Muscle of leg (tissue), 11 donors: Measurements from ENCODE around the gene GTF2H4. TPM values are rescaled to one million over a fixed set of nuclear protein-coding genes. Genes with fewer than 3 reads are reported as not detected.
"Not testable (repeated sequence)": the region's sequence is repeated elsewhere in the genome, so short reads cannot be mapped to it uniquely, and the experiment has no call there.

Source experiments
- DNase-seq: peaks from one replicate; pipeline ENCODE4 v3.0.0; 2013
- H3K27ac ChIP-seq: one replicate; pipeline ENCODE4 v1.5.1; 2013; ENCODE audit warnings: mild to moderate bottlenecking, low read length, control low read depth
- H3K27me3 ChIP-seq: one replicate; pipeline ENCODE4 v1.6.1; 2013; ENCODE audit warnings: low read length; ENCODE audit not compliant: control insufficient read depth, insufficient read depth
- H3K36me3 ChIP-seq: one replicate; pipeline ENCODE4 v1.6.1; 2013; ENCODE audit warnings: low read length; ENCODE audit not compliant: control insufficient read depth, insufficient read depth
- H3K4me1 ChIP-seq: one replicate; pipeline ENCODE4 v1.6.1; 2013; ENCODE audit warnings: low read length; ENCODE audit not compliant: control insufficient read depth, insufficient read depth
- H3K4me3 ChIP-seq: one replicate; pipeline ENCODE4 v1.5.1; 2013; ENCODE audit warnings: low read length, control low read depth
- H3K9me3 ChIP-seq: replicated peaks from 2 replicates; pipeline ENCODE4 v1.6.1; 2013; ENCODE audit warnings: low read depth, low read length; ENCODE audit not compliant: control insufficient read depth
- WGBS: methylation state at CpG from one replicate; pipeline ENCODE4 v1.1.5; 2013; ENCODE audit warnings: missing lambda C conversion rate; ENCODE audit not compliant: insufficient coverage; 5-methylcytosine and 5-hydroxymethylcytosine counted together
- polyA plus RNA-seq, 8 donors: library from polyadenylated mRNA; unstranded; fragments of 120-200 nt; gene quantifications; one replicate each; pipeline versions ENCODE4 v1.2.1 to v1.2.3, GENCODE V29; 2013; ENCODE audit warnings: inconsistent platforms in 1 of 8, low replicate concordance in 1 of 8; ENCODE audit not compliant: insufficient read length in 8 of 8, insufficient read depth in 1 of 8
- total RNA-seq: library from RNA; stranded (reverse); fragments of 120-200 nt; gene quantifications from one replicate; pipeline ENCODE4 v1.2.4, GENCODE V29; 2013

GTF2H4 gene
- total and polyA plus RNA-seq, 9 donors = 15.5 to 26.5 (median 23.5) TPM

DNA sequence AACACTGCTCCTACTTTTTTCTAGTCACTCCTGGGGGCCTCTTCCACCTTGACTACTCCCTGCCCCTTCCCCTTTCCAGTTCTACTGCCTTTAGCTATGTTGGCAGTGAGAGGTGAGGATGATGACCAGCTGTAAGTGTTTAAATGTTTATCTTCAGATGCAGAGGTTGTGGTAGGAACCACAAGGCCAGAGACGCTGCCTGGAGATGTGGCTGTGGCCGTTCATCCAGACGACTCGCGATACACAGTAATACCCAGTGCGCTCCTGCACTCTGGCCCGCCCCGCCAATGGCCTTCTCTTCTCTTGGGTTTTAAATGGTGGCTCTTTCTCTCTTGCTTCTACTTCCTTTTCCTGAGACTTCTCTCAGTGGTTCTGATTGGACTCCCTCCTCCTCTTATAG lies 10.7 kb downstream of the GTF2H4 start:
- H3K9me3 ChIP-seq = no peaks in the 10 kb centered on the region
- H3K27ac ChIP-seq = no peak overlapping the region
- H3K4me1 ChIP-seq = peaks cover 13% of the 10 kb centered on the region
- peaks cover 74% of the 10 kb centered on the region for H3K36me3 ChIP-seq
- no peak overlapping the region for H3K4me3 ChIP-seq
- H3K27me3 ChIP-seq = no peaks in the 10 kb centered on the region
- 94% methylated on average over 8 of the region's 8 CpGs for WGBS
- no peak for DNase-seq

DNA sequence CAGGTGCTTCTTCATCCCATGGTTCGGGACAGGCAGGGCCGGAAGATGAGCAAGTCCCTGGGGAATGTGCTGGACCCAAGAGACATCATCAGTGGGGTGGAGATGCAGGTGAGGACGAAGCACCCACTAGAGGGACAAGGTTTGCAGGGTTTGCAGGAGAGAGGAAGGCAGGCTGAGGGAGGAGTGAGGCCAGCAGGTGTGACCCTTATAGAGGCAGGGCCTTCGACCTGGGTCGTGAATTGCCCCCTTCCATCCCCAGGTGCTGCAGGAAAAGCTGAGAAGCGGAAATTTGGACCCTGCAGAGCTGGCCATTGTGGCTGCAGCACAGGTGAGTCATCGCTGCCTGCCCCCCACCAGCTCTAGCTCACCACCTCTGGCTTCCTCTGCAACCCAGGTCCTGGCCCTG lies 14.4 kb downstream of the GTF2H4 start:
- Histone ChIP-seq H3K36me3 (peaks cover 85% of the 10 kb centered on the region), H3K27ac (no peak overlapping the region), H3K4me1 (no peaks in the 10 kb centered on the region), H3K4me3 (no peak overlapping the region), H3K9me3 (no peaks in the 10 kb centered on the region), H3K27me3 (no peaks in the 10 kb centered on the region)
- no peak for DNase-seq
- 89% methylated on average over 6 of the region's 7 CpGs for WGBS

DNA sequence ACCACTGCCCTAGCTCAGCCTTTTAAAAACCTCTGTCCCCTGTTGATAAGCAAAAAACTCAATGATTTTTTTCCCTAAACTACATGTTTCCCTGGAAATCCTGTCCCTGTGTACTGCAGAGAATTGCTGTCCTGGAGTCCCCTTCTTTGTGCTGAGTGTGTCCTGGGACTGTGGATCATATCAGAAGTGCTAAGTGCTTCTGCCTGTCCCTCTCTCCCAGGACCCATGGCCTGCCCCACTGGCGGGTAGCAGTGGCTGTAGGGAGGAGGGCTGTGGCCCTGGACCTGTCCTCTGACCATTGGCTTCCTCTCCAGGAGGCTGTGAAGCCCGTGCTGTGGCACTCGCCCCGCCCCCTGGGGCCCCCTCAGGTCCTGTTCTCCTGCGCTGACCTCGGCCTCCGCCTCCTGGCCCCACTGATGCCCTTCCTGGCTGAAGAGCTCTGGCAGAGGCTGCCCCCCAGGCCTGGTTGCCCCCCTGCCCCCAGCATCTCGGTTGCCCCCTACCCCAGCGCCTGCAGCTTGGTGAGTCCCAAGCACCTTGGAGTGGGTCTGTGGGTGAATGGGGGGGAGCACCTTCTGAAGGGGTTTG lies 16.1 kb downstream of the GTF2H4 start:
- H3K4me1 ChIP-seq, H3K27ac ChIP-seq, H3K4me3 ChIP-seq, DNase-seq, H3K9me3 ChIP-seq, H3K27me3 ChIP-seq: not testable (repeated sequence)
- peaks cover 73% of the 10 kb centered on the region for H3K36me3 ChIP-seq
- 89% methylated on average over 3 of the region's 9 CpGs for WGBS

DNA sequence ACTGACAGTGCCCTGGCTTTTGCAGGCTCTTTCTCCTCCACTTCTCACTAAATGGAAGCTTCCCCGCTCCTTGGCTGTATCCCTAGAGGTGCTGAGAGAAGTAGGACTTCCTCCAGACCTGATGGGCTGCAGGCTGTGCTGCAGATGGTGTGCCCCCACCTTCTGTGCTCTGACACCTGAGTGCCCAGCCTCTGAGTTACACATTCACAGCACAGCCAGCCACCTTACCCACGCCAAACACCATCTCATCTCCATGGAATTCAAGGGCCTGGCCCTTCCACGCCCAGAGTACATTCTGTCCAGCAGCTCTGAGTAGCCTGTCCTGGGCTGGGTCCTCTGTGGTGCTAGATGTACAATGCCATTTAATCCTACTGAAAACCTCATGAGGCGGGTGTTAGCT lies 18.6 kb downstream of the GTF2H4 start:
- H3K36me3 ChIP-seq = peaks cover 48% of the 10 kb centered on the region

DNA sequence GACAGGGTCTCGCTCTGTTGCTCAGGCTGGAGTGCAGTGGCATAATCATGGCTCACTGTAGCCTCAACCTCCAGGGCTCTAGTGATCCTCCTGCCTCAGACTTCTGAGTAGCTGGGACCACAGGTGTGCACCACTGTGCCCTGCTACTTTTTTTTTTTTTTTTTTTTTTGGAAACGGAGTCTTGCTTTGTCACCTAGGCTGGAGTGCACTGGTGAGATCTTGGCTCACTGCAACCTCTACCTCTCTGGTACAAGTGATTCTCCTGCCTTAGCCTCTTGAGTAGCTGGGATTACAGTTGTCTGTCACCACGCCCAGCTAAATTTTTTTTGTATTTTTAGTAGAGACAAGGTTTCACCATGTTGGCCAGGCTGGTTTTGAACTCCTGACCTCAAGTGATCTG lies 19.1 kb downstream of the GTF2H4 start:
- not testable (repeated sequence) for DNase-seq, H3K9me3 ChIP-seq, H3K27ac ChIP-seq, H3K4me1 ChIP-seq, H3K4me3 ChIP-seq, H3K27me3 ChIP-seq
- peaks cover 43% of the 10 kb centered on the region for H3K36me3 ChIP-seq
- 100% methylated on average over 1 of the region's 3 CpGs for WGBS

More for the DNA sequence above, 18.6 kb downstream of the GTF2H4 start:
- no peaks in the 10 kb centered on the region for H3K27me3 ChIP-seq
- DNase-seq = no peak
- peaks cover 6% of the 10 kb centered on the region for H3K9me3 ChIP-seq
- H3K4me3 ChIP-seq = no peak overlapping the region
- WGBS = 100% methylated on average over 1 of the region's 4 CpGs
- no peak overlapping the region for H3K27ac ChIP-seq
- H3K4me1 ChIP-seq = no peaks in the 10 kb centered on the region

DNA sequence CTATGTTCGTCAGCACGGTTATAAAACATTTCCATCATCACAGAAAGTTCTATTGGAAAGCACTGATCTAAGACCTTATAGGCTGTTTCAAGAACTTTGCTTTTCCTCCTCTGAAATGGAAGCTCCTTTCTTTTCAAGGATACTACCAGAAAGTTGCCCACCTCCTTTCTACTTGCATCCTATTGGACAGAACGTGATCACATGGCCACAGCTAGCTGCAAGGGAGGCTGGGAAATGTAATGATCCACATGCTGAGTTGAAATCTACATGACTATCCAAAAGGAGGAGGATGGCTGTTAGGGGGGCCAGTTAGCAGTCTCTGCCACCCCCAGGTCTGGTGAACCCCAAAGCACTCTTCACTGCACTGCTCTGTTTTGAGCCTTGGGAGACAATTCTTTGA lies 20.7 kb downstream of the GTF2H4 start:
- Histone ChIP-seq H3K9me3 (peaks cover 6% of the 10 kb centered on the region), H3K36me3 (peaks cover 27% of the 10 kb centered on the region), H3K27me3 (peaks cover 2% of the 10 kb centered on the region), H3K27ac (no peak overlapping the region), H3K4me3 (no peak overlapping the region), H3K4me1 (no peaks in the 10 kb centered on the region)
- no CpG with 5 or more reads among the region's 3 CpGs for WGBS
- no peak for DNase-seq

DNA sequence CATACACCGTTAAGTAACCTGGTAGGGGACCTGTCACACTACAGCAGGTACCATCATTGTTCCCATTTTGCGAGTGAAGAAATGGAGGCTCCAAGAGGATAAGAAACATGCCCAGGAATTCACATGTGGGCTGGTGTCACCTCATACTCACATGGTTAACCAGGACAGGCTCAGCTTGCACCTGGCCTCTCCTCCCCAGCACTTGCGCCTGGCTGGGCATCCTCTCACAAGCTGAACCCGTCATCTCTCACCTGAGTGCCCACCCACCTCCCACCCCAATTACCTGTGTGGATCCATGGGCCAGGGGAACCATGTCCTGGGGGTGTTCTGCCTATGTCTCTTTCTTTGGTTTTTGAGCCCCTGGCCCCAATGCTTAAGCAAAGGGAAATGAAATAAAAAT lies 22.5 kb downstream of the GTF2H4 start:
- no peak for DNase-seq
- H3K27ac ChIP-seq = no peak overlapping the region
- H3K4me1 ChIP-seq = no peaks in the 10 kb centered on the region
- H3K9me3 ChIP-seq = peaks cover 6% of the 10 kb centered on the region
- peaks cover 15% of the 10 kb centered on the region for H3K36me3 ChIP-seq
- H3K27me3 ChIP-seq = peaks cover 2% of the 10 kb centered on the region
- H3K4me3 ChIP-seq = no peak overlapping the region
- 94% methylated on average over 2 of the region's 4 CpGs for WGBS

DNA sequence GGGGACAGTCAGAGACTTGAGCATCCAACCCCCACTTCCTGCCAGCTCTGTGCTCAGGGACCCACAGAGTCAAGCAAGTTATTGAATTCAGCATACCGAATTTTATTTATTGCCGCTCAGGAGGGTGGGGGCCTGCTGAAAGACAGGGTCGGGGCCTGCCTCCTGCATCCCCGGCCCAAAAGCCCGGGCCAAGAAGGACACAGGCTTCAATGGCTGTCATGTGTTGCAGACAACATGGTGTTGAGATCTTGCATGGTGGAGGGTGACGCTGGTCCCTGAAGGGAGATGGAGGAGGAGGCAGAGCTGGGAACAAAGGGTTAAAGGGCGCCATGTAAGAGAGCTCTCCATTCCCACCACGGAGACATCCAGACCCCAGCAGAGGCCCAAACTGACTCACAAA lies 23.3 kb downstream of the GTF2H4 start:
- peaks cover 2% of the 10 kb centered on the region for H3K27me3 ChIP-seq
- H3K9me3 ChIP-seq = peaks cover 6% of the 10 kb centered on the region
- 50% methylated on average over 4 of the region's 8 CpGs for WGBS
- no peaks in the 10 kb centered on the region for H3K4me1 ChIP-seq
- H3K27ac ChIP-seq = no peak overlapping the region
- peaks cover 8% of the 10 kb centered on the region for H3K36me3 ChIP-seq
- no peak overlapping the region for H3K4me3 ChIP-seq
- DNase-seq = no peak

DNA sequence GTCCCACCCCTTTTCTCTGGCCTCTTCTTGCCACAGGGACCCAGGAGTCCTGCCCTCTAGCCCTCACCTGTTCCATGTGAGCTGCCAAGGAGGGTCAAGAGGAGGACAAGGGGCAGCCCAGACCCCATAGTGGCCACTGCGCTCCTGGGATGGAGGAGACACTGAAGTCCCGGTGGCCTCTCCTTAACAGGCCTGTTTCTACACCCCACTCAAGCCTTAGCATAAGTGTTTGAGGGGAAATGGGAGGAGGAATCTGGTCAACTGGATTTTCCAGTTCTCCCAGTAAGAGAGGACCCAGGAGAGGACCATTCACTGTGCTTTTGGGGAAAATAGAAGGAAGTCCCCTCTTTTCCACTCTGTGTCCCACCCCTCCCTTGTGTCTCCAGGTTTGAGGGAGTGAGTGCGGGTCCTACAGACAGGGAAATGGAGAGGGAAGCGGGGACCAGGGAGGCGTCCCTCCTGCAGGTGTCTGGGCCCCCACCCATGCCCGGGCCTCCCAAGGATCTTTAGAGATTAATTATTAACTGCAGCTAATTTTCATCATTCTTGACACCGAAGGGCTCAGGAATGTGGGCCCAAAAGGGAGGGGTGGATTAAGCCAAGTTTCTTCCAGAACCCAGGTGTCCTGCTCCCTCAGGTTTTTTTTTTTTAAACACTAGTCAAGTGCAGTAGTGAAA lies 24.1 kb downstream of the GTF2H4 start, which contains the start of gene SFTA2:
Gene SFTA2, minus strand, starts transcription at position 202 of the 677 bp plus-strand sequence. Its CDS starts 74 bp downstream, at position 128.
- DNase-seq = no peak
- peaks cover 9% of the 10 kb centered on the region for H3K27me3 ChIP-seq
- H3K36me3 ChIP-seq = peaks cover 2% of the 10 kb centered on the region
- H3K4me3 ChIP-seq = no peak within 1 kb of the TSS
- WGBS = 80% methylated on average over 1 of the region's 7 CpGs
- no peaks in the 10 kb centered on the region for H3K4me1 ChIP-seq
- peaks cover 6% of the 10 kb centered on the region for H3K9me3 ChIP-seq
- H3K27ac ChIP-seq = no peak within 1 kb of the TSS

DNA sequence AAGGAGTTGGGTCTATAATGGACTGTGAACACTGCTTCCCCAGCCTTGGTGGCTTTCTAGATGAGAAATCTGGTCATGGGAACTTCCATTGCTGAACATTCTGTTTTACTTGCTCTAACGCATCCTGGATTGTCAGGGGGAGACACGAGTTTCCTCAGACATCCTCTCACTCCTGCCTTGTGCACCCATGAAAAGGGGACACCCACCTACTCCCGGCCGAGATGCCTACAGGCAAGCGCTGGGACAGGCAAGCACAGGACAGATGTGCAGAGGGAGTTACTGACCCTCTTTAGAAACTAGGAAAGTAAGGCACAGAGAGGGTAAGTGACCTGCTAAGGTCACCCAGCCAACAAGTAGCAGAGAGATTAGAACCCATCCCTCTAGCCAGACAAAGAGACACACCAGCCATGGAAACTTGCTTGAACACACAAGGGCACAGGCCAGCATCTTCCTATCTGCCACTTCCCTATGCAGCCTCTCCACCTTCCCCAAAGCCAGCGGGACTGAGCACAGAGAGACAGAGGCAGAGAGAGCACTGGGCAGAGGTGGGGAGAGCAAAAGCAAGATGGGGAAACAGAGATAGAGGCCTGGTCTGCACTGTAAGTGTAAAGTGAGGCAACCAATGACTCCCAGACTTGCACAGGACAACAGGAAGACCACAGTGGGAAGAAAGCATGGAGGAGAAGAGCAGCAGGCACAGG lies 24.8 kb downstream of the GTF2H4 start:
- H3K4me3 ChIP-seq = no peak overlapping the region
- H3K27ac ChIP-seq = no peak overlapping the region
- WGBS = no CpG with 5 or more reads among the region's 6 CpGs
- peaks cover 11% of the 10 kb centered on the region for H3K27me3 ChIP-seq
- H3K4me1 ChIP-seq = no peaks in the 10 kb centered on the region
- H3K9me3 ChIP-seq = peaks cover 6% of the 10 kb centered on the region
- no peak for DNase-seq
- H3K36me3 ChIP-seq = no peaks in the 10 kb centered on the region
